SKM-1 (cell line): ENCODE measurements around the gene GABBR2.

Experiments
- DNase-seq: peaks from one replicate; lab custom pipeline; 2025; ENCODE audit not compliant: unreplicated experiment; lab: John Stamatoyannopoulos, UW

GABBR2 gene

GRCh38 chr9:98708933-98709911 is at the start of gene GABBR2:
Gene GABBR2 (minus strand): TSS chr9:98708935. CDS start chr9:98708737, 198 bp downstream.
- no peak for DNase-seq

DNA sequence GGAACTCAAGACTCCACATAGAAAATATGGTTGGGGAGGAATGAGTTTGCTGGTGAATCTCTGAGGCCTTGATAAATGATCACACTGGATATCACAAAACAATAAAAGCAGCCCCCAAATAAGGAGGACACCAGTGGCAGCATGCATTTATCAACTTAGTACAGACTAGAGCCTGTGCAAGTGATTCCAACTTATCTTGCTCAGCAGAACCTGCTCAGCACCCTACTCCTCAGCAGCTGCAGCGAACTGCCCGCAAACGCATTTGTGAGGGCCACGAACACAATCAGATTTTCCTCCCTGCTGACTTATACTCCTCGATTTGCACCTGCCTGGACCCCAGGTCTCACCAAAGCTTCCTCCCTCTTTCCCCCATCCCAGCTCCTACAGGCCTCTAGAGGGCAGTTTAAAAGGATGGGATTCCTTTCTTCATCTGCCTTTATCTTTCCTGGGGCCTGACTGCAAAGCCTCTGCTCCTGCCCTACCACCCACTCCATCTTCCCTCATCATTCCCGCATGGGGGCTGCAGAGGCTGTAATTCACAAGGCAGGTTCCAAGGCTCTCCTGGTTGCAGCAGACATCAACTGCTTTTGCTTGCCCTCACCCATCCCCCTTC is 46.4 kb upstream of the GABBR2 start:
- no peak for DNase-seq

GRCh38 chr9:98751210-98751609 is 42.5 kb upstream of the GABBR2 start:
- DNase-seq = no peak

DNA sequence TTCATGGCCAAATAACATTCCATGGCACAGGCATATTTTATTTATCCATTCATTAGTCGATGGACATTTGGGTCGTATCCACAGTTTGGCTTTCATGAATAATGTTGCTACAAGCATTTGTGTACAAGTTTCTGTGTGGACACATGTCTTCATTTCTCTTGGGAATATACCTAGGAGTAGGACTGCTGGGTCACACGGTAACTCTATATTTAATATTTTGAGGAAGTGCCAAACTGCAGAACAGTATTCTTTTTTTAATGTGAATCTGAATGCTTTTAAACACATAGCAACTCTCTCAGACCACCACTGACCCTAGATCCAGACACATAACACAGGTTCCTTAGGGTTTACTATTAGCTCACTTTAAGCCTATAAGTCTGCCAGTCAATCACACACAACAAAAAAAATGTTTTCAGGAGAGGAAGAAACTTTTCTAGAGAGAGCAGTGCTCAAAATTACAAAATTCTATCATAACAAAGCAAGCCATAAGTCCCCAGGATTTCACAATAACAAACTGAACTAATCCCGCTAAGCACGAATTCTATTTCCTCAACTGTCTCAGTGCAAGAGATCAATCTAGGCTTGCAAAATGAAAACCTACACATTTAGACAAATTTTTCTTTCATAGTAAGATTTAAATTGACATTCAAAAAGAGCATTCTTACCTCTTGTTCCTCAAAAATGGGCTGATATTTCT is 41.8 kb upstream of the GABBR2 start:
- peak; percentile 18 for DNase-seq

- DNase-seq = no peak
Measured at GRCh38 chr9:98747476-98747875, 38.7 kb upstream of the GABBR2 start.

DNA sequence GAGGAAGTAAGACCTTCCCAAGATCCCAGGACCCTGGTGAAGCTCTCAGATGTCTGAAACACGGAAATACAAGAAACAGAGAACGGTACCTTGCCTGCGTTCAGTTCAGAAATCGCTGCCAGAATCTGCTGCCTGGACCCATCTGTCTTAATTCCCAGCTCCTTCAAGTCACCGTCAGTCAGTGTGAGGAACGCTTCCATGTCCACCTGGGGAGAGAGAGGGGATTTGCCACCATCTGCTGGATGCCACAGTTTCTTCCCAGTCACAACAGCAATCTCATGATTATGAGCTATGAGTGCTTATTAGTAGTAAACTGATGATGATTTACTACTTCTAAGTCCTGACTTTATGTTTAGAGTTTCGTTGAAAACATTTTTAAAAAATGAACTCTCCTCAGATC is 36.7 kb upstream of the GABBR2 start:
- no peak for DNase-seq

DNA sequence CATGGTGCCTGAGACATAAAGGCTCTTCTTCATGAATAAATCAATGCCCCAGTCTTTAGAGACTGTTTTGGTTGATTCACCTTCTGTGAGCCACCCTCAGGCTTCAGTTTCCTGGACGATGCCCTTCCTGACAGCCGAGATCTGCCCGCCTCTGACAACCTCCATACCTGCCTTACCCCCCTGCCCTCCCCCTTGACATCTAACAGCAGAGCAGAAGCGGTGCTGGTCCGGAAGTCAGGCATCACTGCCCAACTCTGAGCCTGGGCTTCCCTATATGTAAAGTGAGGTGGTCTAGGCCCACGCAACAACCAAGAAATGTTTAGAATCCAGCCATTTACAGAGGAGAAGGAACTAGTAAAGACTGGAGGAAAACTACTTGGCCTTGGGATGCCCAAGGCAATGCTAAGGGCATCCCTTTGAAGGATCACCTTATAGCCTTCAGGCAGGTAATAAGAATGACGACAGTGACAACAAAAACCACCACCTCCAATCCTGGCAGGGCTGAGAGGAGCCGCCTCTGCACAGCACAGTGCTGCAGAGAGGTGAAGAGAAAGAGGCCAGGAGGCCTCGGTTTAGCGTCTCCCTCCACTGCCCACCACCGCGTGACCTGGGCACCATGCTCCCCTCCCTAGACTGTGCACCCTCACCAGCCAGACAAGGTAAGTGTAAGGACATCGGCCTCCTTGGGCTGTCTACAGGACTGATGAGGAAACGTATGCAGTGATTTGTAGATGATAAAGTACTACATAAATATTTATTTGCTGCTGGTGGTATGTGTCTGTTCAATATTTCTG is 35.3 kb upstream of the GABBR2 start:
- no peak for DNase-seq

GRCh38 chr9:98743329-98743728 is 34.6 kb upstream of the GABBR2 start:
- DNase-seq = no peak

DNA sequence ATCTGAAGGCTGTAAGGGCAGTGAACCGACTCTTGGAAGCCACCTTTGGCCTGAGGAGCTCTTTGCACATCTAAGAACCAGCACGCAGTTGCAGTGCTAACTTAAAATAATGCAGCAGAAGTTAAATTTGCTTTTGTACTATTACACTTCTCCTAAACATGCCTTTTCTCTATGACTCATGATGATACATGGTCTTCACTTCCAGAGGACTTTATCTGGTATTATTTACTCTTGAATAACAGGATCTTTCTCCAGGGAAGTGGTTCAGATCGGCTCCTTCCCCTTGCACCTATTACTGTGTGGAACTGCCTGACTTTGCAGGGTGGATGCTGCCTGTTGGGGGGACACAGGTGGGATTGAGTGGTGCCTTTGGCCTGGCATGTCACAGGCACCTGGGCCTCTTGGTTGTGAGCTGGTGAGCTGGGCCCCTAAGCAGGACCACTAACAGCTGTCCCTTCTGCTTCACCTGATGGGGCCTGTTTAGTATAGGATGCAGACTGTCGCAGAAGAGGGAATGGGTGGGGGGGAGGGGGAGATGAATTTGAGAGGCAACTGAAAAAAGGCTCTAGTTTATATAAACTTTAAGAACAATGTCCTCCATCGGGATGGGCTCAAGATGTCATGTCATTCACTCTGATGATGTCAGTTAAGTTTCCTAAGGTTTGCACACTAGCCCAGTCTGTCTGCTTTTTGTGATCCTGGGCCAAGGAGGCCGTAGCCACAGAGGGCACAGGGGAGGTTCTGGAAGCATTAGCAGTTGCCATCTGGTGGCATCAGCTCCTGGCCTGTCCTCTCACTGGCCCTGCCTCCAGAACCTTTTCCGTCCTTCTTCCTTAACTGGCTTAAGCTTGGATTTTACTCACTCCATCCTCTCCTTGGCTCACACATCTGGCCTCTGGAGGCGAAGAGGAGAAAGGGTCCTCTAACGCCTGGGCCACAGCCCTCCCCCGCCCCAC is 33.9 kb upstream of the GABBR2 start:
- no peak for DNase-seq

GRCh38 chr9:98740226-98740881 is 31.6 kb upstream of the GABBR2 start:
- no peak for DNase-seq

- DNase-seq = no peak
Measured at GRCh38 chr9:98738741-98739140, 30.0 kb upstream of the GABBR2 start.

DNA sequence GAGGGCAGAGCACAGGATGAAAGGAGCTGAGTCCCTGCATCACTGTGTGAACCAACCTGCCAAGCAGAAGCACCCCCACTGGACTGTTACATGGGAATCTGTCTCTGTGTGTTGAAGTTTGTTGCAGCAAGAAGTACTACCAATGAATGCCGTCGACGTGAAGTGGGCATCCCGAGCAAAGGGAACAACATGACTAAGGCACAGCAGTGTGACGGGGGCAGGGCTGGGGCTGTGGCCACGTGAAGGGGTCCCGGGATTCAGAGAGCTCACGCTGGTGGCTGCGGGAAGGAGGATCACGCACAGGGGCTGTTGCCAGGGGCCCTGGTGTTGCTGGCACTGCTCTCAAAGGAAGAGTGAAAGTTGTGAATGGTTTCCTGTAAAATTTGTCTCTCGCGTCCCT is 27.5 kb upstream of the GABBR2 start:
- DNase-seq = no peak

- no peak for DNase-seq
Measured at GRCh38 chr9:98732801-98733200, 24.1 kb upstream of the GABBR2 start.

GRCh38 chr9:98732091-98732490 is 23.4 kb upstream of the GABBR2 start:
- no peak for DNase-seq

DNA sequence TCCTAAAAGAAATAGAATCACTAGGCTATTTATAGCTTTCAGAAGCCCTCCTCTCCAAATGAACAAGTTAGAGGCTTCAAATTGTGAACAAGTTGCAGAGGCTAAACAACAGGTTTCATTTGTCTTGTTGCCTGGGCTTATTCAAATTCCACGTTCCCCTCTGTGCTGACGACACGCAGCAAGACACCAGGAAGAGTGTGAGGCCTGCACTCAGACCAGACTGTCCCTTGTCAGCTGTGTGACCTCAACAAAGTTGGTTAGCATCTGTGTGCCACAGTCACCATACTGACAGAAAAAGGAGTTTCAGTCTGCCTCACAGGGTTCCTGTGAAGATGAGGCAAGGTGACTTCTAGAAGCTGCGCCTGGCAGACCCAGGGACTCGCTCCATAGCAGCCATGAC is 22.1 kb upstream of the GABBR2 start:
- DNase-seq = no peak

- no peak for DNase-seq
Measured at GRCh38 chr9:98728500-98728899, 19.8 kb upstream of the GABBR2 start.

GRCh38 chr9:98727428-98727827 is 18.7 kb upstream of the GABBR2 start:
- no peak for DNase-seq

- DNase-seq = peak; percentile 62
Measured at GRCh38 chr9:98726735-98727134, 18.0 kb upstream of the GABBR2 start.

GRCh38 chr9:98724810-98725530 is 16.2 kb upstream of the GABBR2 start:
- no peak for DNase-seq
